Activated T-helper 2 cell treated with anti-CD3 and anti-CD28 coated beads, Interferon-gamma antibody, Interleukin-2, Interleukin-4, amounts not matched to agents 10 μg/mL and 5 μg/mL and 100 μg/mL, durations not matched to agents 14 hours and 24 hours and 36 hours (primary cell): Measurements from ENCODE around the gene TMEM132A. TPM values are rescaled to one million over a fixed set of nuclear protein-coding genes. Genes with fewer than 3 reads are reported as not detected.

ENCODE experiments used
- DNase-seq: peaks from one replicate; pipeline ENCODE4 v3.0.0; 2021; ENCODE audit warnings: low spot score
- H3K27ac Mint-ChIP-seq: one replicate; pipeline ENCODE4 v1.8.0; 2021; ENCODE audit warnings: mixed read lengths
- H3K27me3 Mint-ChIP-seq: one replicate; pipeline ENCODE4 v1.8.0; 2021; ENCODE audit warnings: low read depth, mixed read lengths
- H3K36me3 Mint-ChIP-seq: one replicate; pipeline ENCODE4 v1.8.0; 2021; ENCODE audit warnings: low read depth, mixed read lengths
- H3K4me1 Mint-ChIP-seq: one replicate; pipeline ENCODE4 v1.8.0; 2021; ENCODE audit warnings: low read depth, mixed read lengths
- H3K4me3 Mint-ChIP-seq: one replicate; pipeline ENCODE4 v1.8.0; 2021; ENCODE audit warnings: low read depth, mild to moderate bottlenecking, moderate library complexity, mixed read lengths
- H3K9me3 Mint-ChIP-seq: one replicate; pipeline ENCODE4 v1.8.0; 2021; ENCODE audit warnings: mixed read lengths
- intact Hi-C: fragments of 100-400 bp; cut with micrococcal nuclease; formaldehyde crosslinking; loops from one replicate; pipeline ENCODE4 v1.15.1; 2023
- total RNA-seq: library from RNA; stranded (reverse); gene quantifications from 2 replicates; pipeline ENCODE4 v1.2.3, GENCODE V29; 2022

Gene TMEM132A
- total RNA-seq, 1 donor from 2014 or later, result 1.1 TPM

DNA sequence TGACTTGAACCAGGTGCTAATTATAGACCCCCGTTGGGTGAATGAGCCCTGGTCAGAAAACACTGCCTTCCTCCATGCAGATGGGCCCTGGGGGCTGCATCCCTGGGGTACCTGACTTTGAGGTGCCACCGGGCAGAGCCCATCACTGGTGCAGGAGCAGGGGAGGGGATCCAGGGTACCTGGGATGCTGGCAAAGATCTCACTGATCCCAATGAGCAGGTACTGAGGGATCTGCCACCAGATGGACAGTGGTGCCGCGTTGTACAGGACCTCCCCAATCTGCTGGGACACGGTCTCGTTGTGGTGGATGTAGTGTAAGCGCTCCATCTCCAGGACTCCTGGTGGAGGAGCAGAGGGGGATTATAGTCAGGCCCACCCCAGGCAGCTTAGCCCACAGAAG, 15.0 kb downstream of the TMEM132A start:
- Mint-ChIP-seq H3K36me3 (no peaks in the 10 kb centered on the region), H3K27me3 (no peaks in the 10 kb centered on the region), H3K9me3 (no peaks in the 10 kb centered on the region), H3K4me1 (peaks cover 2% of the 10 kb centered on the region), H3K27ac (no peak overlapping the region), H3K4me3 (no peak overlapping the region)
- no peak for DNase-seq
- intact Hi-C loops, result no loop called here

DNA sequence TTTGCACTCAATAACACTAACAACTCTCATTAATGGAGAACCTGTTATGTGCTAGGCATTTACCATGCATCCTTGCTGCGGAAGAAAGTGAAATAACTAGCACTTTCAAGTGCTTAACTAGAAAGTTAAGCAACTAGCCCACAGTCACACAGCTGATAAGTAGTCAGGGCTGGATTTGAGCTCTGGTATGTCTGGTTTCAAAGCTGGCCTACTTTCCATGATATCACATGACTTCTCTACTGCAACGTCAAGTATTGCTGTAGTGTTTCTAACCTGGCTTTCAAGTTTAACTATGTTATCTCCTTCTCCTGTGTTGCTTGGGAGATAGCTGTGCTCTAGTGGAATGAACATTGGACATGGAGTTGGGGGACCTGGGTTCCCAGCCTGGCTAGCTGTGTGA, 15.6 kb downstream of the TMEM132A start:
- Mint-ChIP-seq H3K4me3 (no peak overlapping the region), H3K9me3 (no peaks in the 10 kb centered on the region), H3K4me1 (peaks cover 2% of the 10 kb centered on the region), H3K27me3 (no peaks in the 10 kb centered on the region), H3K36me3 (no peaks in the 10 kb centered on the region), H3K27ac (no peak overlapping the region)
- intact Hi-C loops, result no loop called here
- DNase-seq, result no peak

DNA sequence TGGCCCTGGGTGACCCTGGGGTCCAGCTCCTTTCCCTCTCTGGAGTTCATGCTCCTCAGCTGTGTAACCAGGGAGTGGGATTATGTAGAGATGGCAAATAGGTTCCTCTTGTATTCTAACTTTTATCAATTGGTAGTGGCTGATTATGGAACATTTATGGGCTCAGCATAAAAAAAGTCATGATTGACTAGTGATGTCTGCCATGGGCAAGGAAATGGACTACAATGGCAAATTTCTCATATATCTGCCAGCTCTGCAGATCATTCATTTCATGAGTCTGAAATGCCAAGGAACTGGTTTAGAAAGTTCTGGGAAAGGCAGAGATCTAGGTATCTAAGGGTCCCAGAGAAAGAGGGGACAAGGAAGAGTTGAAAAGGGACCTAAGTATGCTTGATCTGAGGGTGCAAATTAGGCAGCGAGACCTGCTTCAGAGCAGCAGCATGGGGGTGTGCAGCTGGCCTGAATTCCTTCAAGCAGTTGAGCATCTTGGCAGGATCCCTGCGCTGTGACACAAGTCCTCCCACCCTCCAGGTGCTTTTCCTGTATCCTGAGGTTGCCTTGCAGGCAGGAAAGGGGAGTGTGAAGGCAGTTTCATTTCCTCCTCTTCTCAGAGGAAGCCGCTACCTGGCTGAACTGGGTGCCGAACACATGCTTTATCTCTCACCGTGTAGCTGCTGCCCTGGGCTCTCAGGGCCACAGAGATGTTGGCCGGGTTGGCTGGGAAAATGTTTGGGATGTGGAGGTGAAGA, 17.3 kb downstream of the TMEM132A start:
- no peak for DNase-seq
- no peak overlapping the region for H3K4me3 Mint-ChIP-seq
- peaks cover 2% of the 10 kb centered on the region for H3K4me1 Mint-ChIP-seq
- H3K36me3 Mint-ChIP-seq, result no peaks in the 10 kb centered on the region
- H3K9me3 Mint-ChIP-seq, result no peaks in the 10 kb centered on the region
- intact Hi-C loops, result no loop called here
- peaks cover 3% of the 10 kb centered on the region for H3K27me3 Mint-ChIP-seq
- H3K27ac Mint-ChIP-seq, result no peak overlapping the region

DNA sequence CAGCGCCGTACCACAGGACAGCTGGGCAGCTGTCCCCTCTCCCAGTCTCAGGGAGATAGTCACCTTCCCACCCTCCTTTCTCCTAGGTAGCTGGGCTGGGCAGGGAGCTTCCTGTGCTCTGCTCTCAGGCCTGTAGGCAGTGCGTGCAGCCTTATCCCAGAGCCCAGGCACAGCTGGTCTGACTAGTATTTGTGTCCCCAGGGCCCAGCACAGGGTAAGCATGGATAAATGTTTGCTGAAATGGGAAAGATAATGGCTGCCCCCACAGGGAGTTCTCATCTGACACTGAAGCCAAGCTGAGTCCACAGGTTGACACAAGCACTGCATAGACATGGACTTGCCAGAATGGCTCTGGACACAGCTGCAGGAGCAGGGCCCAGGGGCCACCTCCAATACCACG, 18.0 kb downstream of the TMEM132A start:
- no peak overlapping the region for H3K4me3 Mint-ChIP-seq
- H3K27ac Mint-ChIP-seq, result no peak overlapping the region
- no peak for DNase-seq
- no peaks in the 10 kb centered on the region for H3K9me3 Mint-ChIP-seq
- no peaks in the 10 kb centered on the region for H3K36me3 Mint-ChIP-seq
- H3K4me1 Mint-ChIP-seq, result peaks cover 2% of the 10 kb centered on the region
- intact Hi-C loops, result no loop called here
- H3K27me3 Mint-ChIP-seq, result peaks cover 3% of the 10 kb centered on the region

DNA sequence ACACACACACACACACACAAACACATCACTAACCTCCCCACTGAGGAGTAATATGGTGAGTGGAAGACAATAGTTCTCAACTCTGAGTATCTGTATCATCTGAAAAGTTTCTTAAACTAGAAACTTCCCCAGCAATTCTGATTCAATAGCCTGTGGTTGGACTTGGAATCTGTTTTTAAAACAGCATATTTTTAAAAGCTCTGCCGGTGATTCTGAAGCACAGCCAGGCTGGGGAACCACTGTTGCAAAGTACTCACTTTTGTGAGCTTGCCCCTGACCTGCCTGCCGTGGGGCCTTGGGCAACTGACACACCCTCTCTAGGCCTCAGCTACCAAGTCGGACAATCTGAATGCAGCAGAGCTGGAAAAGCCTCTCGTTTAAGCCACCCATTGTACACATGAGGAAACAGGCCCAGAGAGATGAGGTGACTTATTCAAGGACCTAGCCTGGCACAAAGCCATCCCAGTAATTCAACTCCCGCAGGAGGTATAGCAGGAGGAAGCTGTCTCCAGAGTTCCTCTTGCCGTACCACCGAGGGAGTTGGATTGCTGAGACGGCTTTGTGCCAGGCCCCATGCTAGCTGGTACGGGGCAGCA, 18.8 kb downstream of the TMEM132A start:
- Mint-ChIP-seq H3K9me3 (no peaks in the 10 kb centered on the region), H3K36me3 (no peaks in the 10 kb centered on the region), H3K27ac (no peak overlapping the region), H3K4me3 (no peak overlapping the region), H3K4me1 (peaks cover 2% of the 10 kb centered on the region), H3K27me3 (peaks cover 3% of the 10 kb centered on the region)
- DNase-seq, result no peak
- intact Hi-C loops, result no loop called here

DNA sequence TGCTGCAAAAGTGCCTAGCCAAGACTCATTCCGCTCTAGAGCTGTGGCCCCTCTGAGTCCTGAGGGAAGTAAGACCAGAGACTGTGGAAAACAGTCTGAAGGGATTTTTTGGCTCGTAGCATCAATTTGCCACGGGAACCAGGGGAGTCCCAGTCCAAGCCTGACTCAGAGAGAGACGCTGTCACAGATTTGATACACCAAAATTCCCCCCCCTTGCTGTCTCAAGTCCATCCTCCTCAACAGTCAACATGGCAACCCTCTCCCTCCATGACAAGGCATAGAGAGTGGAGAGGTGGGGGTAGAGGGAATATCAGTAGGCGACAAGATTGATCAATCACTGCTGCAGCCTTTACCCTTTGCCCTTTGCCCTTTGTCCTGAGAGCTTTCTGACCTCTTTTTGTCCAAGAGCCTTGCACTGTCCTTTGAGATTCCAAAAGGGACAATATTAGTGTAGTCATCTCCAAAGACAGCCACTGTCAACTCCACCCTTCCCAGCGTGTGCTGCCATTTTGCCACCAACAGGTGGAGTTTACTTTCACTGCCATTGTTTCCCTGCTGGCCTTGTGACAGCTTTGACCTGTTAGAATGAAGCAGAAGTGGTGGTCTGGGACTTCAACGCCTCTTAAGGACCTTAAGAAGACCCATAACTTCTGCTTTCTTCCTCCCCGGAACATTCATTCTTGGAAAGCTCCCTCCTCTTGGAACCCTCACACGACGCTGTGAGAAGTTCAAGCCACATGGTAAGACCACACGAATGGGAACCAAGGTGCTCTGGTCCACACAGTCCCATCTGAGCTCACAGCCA, 20.4 kb downstream of the TMEM132A start:
- Mint-ChIP-seq H3K27me3 (peaks cover 9% of the 10 kb centered on the region), H3K36me3 (no peaks in the 10 kb centered on the region), H3K9me3 (no peaks in the 10 kb centered on the region), H3K27ac (no peak overlapping the region), H3K4me3 (no peak overlapping the region), H3K4me1 (peaks cover 2% of the 10 kb centered on the region)
- DNase-seq, result no peak
- intact Hi-C loops, result no loop called here

DNA sequence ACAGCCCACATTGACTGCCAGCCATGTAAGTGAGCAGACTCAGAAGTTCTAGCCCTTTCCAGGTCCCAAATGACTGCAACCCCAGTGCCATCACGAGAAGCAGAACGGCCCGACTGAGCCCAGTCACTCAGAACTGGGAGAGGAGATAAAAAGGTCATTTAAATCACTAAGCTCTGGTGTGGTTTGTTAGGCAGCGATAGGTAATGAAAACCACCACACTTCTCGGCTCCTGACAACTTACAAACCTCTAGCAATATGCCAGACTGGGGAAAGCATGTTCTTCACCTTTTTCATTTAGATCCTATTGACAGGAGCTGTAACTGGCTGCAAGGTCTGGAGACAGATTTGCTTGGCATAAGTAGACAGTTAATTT, 21.0 kb downstream of the TMEM132A start:
- no peaks in the 10 kb centered on the region for H3K9me3 Mint-ChIP-seq
- no peak for DNase-seq
- H3K36me3 Mint-ChIP-seq, result no peaks in the 10 kb centered on the region
- H3K27me3 Mint-ChIP-seq, result peaks cover 13% of the 10 kb centered on the region
- peaks cover 2% of the 10 kb centered on the region for H3K4me1 Mint-ChIP-seq
- H3K27ac Mint-ChIP-seq, result no peak overlapping the region
- intact Hi-C loops, result no loop called here
- no peak overlapping the region for H3K4me3 Mint-ChIP-seq

DNA sequence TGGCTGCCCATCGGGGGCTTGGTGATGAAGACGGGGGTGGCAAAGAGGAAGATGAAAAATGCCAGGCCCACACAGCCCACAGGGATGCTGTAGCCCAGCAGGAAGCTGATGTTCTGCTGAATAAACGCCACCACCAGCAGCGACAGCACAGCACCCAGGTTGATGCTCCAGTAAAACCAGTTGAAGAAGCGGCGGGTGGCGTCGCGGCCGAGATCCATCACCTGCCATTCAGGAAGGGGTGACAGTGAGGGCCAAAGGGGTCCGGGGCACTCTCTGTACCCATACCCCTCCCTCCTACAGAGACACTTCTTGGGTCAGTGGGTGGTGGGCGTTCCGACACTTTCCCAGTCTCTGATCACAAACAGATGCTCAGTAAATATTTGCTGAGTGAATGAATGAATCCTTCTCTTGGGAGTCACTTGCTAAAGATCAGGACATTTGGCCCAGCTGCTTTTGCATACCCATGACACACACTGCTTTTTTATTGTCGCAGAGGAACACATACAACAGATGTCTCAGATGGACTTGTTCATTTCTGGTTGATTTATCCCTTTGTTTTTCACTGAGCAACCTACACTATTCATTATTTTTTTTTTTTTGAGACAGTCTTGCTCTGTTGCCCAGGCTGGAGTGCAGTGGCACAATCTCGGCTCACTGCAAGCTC, 22.5 kb downstream of the TMEM132A start:
- Mint-ChIP-seq H3K4me3 (no peak overlapping the region), H3K36me3 (no peaks in the 10 kb centered on the region), H3K27ac (no peak overlapping the region), H3K27me3 (peaks cover 16% of the 10 kb centered on the region), H3K4me1 (peaks cover 1% of the 10 kb centered on the region), H3K9me3 (no peaks in the 10 kb centered on the region)
- DNase-seq, result no peak
- intact Hi-C loops, result no loop called here

DNA sequence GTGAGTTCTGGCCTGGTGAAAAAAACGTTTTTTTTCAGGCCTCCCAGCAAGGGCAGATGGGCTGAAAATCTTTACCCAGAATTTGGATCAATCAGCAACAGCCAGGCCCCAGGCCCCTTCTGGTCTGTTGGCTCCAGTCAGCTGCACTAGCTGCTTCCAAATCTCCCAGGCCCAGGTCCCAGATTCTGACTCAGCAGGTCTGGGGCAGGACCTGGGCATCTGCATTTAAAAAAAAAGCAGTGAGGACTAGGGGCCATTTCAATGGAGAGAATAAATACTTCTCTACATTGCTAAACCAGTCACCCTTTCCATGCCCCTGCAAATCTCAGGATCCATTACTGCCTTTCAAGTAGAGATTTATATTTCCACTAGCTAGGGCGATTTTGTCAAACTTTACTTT, 23.4 kb downstream of the TMEM132A start:
- intact Hi-C loops, result no loop called here
- peaks cover 7% of the 10 kb centered on the region for H3K4me1 Mint-ChIP-seq
- no peaks in the 10 kb centered on the region for H3K36me3 Mint-ChIP-seq
- H3K4me3 Mint-ChIP-seq, result no peak overlapping the region
- no peak overlapping the region for H3K27ac Mint-ChIP-seq
- peaks cover 24% of the 10 kb centered on the region for H3K27me3 Mint-ChIP-seq
- no peak for DNase-seq
- H3K9me3 Mint-ChIP-seq, result no peaks in the 10 kb centered on the region

DNA sequence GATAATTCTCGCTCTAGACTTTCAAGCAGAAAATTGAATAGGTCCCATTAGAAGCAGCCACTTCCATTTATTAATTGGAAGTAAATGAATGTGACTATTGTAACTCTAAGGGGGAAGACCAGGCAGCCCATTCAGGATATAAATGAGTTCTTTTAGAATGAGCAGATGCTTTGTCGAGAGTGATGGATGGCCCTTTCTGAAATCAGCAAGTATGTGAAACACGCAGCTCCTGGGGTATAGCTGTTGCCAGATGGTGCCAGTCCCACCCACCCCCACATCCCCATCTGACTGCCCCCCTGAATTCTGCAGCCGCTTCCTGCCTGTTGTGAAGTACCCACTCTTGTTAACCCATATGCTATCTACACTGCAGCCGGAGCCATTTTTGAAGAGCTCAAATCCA, 24.0 kb downstream of the TMEM132A start:
- H3K36me3 Mint-ChIP-seq, result no peaks in the 10 kb centered on the region
- H3K27me3 Mint-ChIP-seq, result peaks cover 28% of the 10 kb centered on the region
- H3K9me3 Mint-ChIP-seq, result no peaks in the 10 kb centered on the region
- H3K27ac Mint-ChIP-seq, result no peak overlapping the region
- H3K4me1 Mint-ChIP-seq, result peaks cover 7% of the 10 kb centered on the region
- intact Hi-C loops, result no loop called here
- no peak overlapping the region for H3K4me3 Mint-ChIP-seq
- DNase-seq, result no peak

DNA sequence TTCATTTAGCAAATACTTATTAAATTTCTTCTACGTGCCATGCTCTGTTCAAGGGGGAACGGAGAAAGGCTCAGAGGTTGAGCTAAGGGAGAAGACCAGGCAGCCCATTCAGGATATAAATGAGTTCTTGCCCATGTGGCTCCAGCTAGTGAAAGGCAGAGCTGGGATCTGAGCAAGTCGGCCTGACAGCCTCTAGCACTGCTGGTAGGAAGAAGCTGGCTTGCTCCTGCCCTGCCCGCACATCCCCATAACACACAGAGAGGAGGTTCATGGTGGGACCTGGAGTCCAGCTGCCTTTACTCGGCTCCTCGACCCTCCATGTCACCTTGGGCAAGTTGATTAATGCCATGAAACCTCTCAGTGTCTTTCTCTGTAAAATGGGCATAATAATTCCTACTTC, 25.8 kb downstream of the TMEM132A start:
- DNase-seq, result no peak
- intact Hi-C loops, result no loop called here
- Mint-ChIP-seq H3K4me3 (no peak overlapping the region), H3K9me3 (no peaks in the 10 kb centered on the region), H3K36me3 (no peaks in the 10 kb centered on the region), H3K4me1 (peaks cover 7% of the 10 kb centered on the region), H3K27me3 (peaks cover 30% of the 10 kb centered on the region), H3K27ac (no peak overlapping the region)

DNA sequence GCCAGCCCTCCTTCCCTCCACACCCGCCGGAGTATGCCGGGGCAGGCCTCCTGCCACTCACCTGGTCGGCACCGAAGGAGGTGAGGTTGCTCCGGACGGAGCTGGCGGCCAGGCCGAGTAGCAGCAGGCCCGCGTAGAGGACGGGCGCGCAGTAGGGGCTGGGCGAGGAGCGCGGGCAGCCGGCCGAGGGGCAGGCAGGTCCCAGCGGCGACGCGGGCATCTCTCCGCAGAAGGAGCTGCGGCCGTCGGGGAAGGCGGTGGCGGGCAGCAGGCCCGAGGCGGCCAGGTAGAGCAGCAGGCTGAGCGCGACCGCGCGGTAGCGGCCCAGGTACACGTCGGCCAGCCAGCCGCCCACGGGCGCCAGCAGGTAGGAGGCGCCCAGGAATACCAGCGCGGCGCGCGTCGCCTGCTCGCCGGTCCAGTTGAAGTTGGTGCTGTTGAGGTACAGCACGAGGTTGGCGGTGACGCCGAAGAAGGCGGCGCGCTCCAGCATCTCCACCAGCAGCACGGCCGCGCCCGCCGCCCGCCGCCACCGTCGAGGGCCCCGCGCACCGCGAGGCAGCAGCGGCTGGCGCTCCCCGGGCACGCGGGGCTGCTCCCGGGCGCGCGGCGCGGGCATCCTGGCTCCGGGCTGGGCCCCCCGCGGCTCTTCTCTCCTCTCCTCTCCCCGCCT, 26.8 kb downstream of the TMEM132A start:
- H3K27me3 Mint-ChIP-seq, result peaks cover 27% of the 10 kb centered on the region

More for the DNA sequence above, 26.8 kb downstream of the TMEM132A start:
- intact Hi-C loops, result no loop called here
- Mint-ChIP-seq H3K4me3 (no peak overlapping the region), H3K36me3 (no peaks in the 10 kb centered on the region), H3K9me3 (no peaks in the 10 kb centered on the region), H3K27ac (no peak overlapping the region), H3K4me1 (peaks cover 7% of the 10 kb centered on the region)
- DNase-seq, result no peak
